Breast epithelium (tissue), 4 donors: ENCODE results near the gene LGALS7. TPM values are rescaled to one million over a fixed set of nuclear protein-coding genes. Genes with fewer than 3 reads are reported as not detected.
"Not testable (repeated sequence)": the region's sequence is repeated elsewhere in the genome, so short reads cannot be mapped to it uniquely, and the experiment has no call there.

Experiments used
- DNase-seq, 2 donors: peaks; one replicate each; pipeline ENCODE4 v3.0.0-alpha.2; 2019; ENCODE audit warnings: low spot score in 2 of 2
- H3K27ac ChIP-seq, 2 donors: fragments of 200-600 bp; sonication (generic) in 1 of 2; one replicate each; pipeline ENCODE4 v1.5.1; 2016 to 2019; ENCODE audit warnings: mild to moderate bottlenecking in 1 of 2
- H3K27me3 ChIP-seq, 2 donors: fragments of 200-600 bp; sonication (generic) in 1 of 2; one replicate each; pipeline versions ENCODE4 v1.5.1 to v1.6.0; 2017 to 2019; ENCODE audit warnings: control low read depth in 1 of 2, mild to moderate bottlenecking in 1 of 2
- H3K36me3 ChIP-seq: fragments of 200-600 bp; one replicate; pipeline ENCODE4 v1.5.1; 2019
- H3K4me1 ChIP-seq, 2 donors: fragments of 200-600 bp; sonication (generic); one replicate each; pipeline ENCODE4 v1.5.1; 2016 to 2019; ENCODE audit warnings: control low read depth in 1 of 2
- H3K4me3 ChIP-seq, 3 donors: fragments of 200-600 bp; sonication (generic); 1 replicate in 2 of 3; 2 replicates in 1 of 3; pipeline ENCODE4 v1.5.1; 2016 to 2019; ENCODE audit warnings: mild to moderate bottlenecking in 3 of 3, moderate library complexity in 2 of 3
- H3K9me3 ChIP-seq, 2 donors: fragments of 200-600 bp; sonication (generic) in 1 of 2; one replicate each; pipeline ENCODE4 v1.5.1; 2016 to 2019; ENCODE audit warnings: control low read depth in 1 of 2
- POLR2A ChIP-seq: fragments of 450-650 bp; IDR thresholded peaks from one replicate; pipeline ENCODE4 v1.6.1; 2016; ENCODE audit warnings: antibody characterized with exemption, mild to moderate bottlenecking, moderate library complexity
- POLR2AphosphoS5 ChIP-seq, 3 donors: sonication (generic); formaldehyde crosslinking; IDR thresholded peaks; one replicate each; pipeline ENCODE4 v1.6.1; 2017; ENCODE audit warnings: antibody characterized with exemption in 3 of 3
- intact Hi-C: fragments of 100-400 bp; cut with DNase I; formaldehyde crosslinking; loops from one replicate; pipeline ENCODE4 v1.15.1; 2023; ENCODE audit warnings: low total_unique reads
- total RNA-seq, 3 donors: library from RNA; depleted of rRNA; stranded (reverse); fragments of >200 nt; gene quantifications; one replicate each; pipeline ENCODE4 v1.1.0, GENCODE V29; 2016
- TF ChIP-seq, protein P1 (sequence below), 3 donors: fragments of 450-650 bp; IDR thresholded peaks; one replicate each; pipeline ENCODE4 v1.5.1; 2016 to 2017; ENCODE audit warnings: antibody characterized with exemption in 3 of 3, mild to moderate bottlenecking in 3 of 3, moderate library complexity in 3 of 3

LGALS7 gene
- total RNA-seq, 3 donors from 2014 or later: 1.5 TPM; not detected in 2

DNA sequence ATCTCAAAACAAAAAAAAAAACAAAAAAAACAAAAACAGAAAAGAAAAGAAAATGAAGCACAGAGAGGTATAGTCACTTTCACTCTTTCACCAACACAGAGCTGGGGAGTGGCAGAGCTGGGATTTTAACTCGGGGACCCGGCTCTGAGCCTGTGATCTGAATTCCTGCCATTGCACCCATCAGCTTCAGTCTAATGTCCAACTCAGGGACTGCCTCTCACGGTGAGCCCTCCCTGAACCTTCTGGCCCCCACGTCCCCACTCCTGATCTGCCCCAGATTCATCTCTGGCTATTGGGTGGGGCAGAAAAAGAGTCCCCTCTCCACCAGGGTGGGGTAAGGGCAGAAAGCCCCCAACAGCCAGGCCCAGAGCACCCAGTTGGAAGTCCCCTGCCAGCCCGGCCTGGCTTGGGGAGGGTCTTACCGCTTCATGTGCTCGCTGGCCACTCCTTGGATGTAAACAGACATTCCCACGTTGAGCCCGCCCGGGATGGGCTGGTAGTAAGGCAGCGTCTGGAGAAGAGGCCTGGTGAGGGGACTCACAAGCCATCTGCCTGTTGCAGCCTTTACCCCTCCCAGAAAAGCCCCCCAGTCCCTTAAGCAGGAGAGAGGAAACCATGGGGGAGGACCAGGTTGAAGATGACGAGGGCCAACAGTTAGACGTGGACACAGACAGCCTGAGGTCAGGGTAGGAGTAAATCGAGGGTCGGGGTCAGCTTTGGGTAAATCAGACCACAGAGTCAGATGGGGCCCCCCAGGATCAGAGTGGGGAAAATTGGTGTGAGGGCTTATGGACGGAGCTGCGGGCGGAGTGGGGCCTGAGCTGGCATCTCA, 38.9 kb upstream of the LGALS7 start:
- no peaks in the 10 kb centered on the region for H3K27me3 ChIP-seq
- TF ChIP-seq, protein P1, sequence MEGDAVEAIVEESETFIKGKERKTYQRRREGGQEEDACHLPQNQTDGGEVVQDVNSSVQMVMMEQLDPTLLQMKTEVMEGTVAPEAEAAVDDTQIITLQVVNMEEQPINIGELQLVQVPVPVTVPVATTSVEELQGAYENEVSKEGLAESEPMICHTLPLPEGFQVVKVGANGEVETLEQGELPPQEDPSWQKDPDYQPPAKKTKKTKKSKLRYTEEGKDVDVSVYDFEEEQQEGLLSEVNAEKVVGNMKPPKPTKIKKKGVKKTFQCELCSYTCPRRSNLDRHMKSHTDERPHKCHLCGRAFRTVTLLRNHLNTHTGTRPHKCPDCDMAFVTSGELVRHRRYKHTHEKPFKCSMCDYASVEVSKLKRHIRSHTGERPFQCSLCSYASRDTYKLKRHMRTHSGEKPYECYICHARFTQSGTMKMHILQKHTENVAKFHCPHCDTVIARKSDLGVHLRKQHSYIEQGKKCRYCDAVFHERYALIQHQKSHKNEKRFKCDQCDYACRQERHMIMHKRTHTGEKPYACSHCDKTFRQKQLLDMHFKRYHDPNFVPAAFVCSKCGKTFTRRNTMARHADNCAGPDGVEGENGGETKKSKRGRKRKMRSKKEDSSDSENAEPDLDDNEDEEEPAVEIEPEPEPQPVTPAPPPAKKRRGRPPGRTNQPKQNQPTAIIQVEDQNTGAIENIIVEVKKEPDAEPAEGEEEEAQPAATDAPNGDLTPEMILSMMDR (IDR thresholded peaks at IDR 0.05): no peak
- TF ChIP-seq POLR2A: no peak
- TF ChIP-seq POLR2AphosphoS5 (IDR thresholded peaks at IDR 0.05): no peak
- no peaks in the 10 kb centered on the region for H3K4me1 ChIP-seq
- peaks cover 5% of the 10 kb centered on the region for H3K36me3 ChIP-seq
- H3K9me3 ChIP-seq: no peaks in the 10 kb centered on the region
- intact Hi-C loops: no loop called here
- DNase-seq: no peak
- no peak overlapping the region for H3K4me3 ChIP-seq
- H3K27ac ChIP-seq: no peak overlapping the region

- TF ChIP-seq, protein P1 (IDR thresholded peaks at IDR 0.05): no peak
- no peak for TF ChIP-seq POLR2AphosphoS5 (IDR thresholded peaks at IDR 0.05)
- no peak for TF ChIP-seq POLR2A
- intact Hi-C loops: no loop called here
- Histone ChIP-seq H3K36me3 (no peaks in the 10 kb centered on the region), H3K4me1 (no peaks in the 10 kb centered on the region), H3K27ac (no peak overlapping the region), H3K9me3 (no peaks in the 10 kb centered on the region), H3K27me3 (no peaks in the 10 kb centered on the region), H3K4me3 (no peak overlapping the region)
- no peak for DNase-seq
These were observed 36.4 kb upstream of the LGALS7 start for GRCh38 chr19:38809592-38810252.

DNA sequence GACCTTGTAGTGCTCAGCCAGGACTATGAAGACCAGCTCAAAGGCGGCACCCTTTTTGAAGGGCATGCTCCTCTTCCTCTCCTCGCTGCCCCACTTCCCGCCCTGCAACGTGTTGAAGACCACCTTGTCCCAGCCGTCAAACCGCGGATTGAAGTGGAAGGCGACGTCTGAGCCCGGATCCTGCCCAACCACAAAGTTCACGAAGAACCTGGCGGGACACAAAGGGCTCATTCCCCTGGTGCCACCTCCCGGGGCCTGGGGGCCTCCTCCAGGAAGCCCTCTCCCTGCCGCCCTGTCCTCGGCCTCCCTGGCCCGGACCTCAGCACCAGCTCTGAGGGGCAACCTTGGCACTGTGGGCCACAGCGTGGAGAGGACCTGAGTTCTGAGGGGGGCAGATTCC, 35.4 kb upstream of the LGALS7 start:
- Histone ChIP-seq H3K4me3 (no peak overlapping the region), H3K9me3 (no peaks in the 10 kb centered on the region), H3K27me3 (no peaks in the 10 kb centered on the region), H3K36me3 (no peaks in the 10 kb centered on the region), H3K4me1 (no peaks in the 10 kb centered on the region), H3K27ac (no peak overlapping the region)
- intact Hi-C loops: no loop called here
- TF ChIP-seq POLR2AphosphoS5 (IDR thresholded peaks at IDR 0.05) (no peak), POLR2A (no peak)
- TF ChIP-seq, protein P1 (IDR thresholded peaks at IDR 0.05): no peak
- DNase-seq: no peak

DNA sequence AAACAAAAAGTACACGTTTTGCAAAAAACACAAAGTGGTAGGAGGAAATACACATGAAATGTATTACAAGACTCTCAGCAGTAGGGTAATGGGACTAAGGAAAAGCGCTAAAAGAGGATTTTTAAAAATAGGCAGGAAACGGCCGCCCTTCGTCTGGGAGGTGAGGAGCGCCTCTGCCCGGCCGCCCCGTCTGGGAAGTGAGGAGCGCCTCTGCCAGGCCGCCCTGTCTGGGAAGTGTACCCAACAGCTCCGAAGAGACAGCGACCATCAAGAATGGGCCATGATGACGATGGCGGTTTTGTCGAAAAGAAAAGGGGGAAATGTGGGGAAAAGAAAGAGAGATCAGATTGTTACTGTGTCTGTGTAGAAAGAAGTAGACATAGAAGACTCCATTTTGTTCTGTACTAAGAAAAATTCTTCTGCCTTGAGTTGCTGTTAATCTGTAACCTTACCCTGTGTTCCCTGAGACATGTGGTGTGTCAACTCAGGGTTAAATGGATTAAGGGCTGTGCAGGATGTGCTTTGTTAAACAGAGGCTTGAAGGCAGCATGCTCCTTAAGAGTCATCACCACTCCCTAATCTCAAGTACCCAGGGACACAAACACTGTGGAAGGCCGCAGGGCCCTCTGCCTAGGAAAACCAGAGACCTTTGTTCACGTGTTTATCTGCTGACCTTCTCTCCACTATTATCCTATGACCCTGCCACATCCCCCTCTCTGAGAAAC, 34.2 kb upstream of the LGALS7 start:
- H3K36me3 ChIP-seq, DNase-seq, H3K27ac ChIP-seq, H3K4me1 ChIP-seq, H3K27me3 ChIP-seq, H3K9me3 ChIP-seq, intact Hi-C loops, H3K4me3 ChIP-seq: not testable (repeated sequence)

GRCh38 chr19:38806371-38806770, 33.1 kb upstream of the LGALS7 start:
- Histone ChIP-seq H3K9me3 (no peaks in the 10 kb centered on the region), H3K36me3 (no peaks in the 10 kb centered on the region), H3K27ac (no peak overlapping the region), H3K27me3 (no peaks in the 10 kb centered on the region), H3K4me1 (no peaks in the 10 kb centered on the region), H3K4me3 (no peak overlapping the region)
- intact Hi-C loops: no loop called here
- no peak for DNase-seq
- TF ChIP-seq POLR2AphosphoS5 (IDR thresholded peaks at IDR 0.05): no peak
- TF ChIP-seq POLR2A: no peak
- TF ChIP-seq, protein P1 (IDR thresholded peaks at IDR 0.05): no peak
